H1 (cell line): ENCODE results near the gene PHLPP1. TPM values are rescaled to one million over a fixed set of nuclear protein-coding genes. Genes with fewer than 3 reads are reported as not detected.

Experiments used
- CTBP2 ChIP-seq: IDR thresholded peaks from 2 replicates; pipeline ENCODE4 v1.7.0; 2011; ENCODE audit warnings: borderline replicate concordance, mild to moderate bottlenecking, moderate library complexity, mixed read lengths, low read length; ENCODE audit not compliant: insufficient read depth, insufficient read length
- EP300 ChIP-seq, 2 experiments: IDR thresholded peaks; 1 replicate in 1 of 2; 2 replicates in 1 of 2; pipeline ENCODE4 v1.6.1; 2011 to 2012; ENCODE audit warnings: low read depth in 2 of 2, low read length in 2 of 2, mild to moderate bottlenecking in 2 of 2, borderline replicate concordance in 1 of 2, inconsistent platforms in 1 of 2, moderate library complexity in 1 of 2
- JUND ChIP-seq: IDR thresholded peaks from 2 replicates; pipeline ENCODE4 v1.6.1; 2011; ENCODE audit warnings: mild to moderate bottlenecking, improper control_type of control experiment, low read length
- SP4 ChIP-seq: IDR thresholded peaks from 2 replicates; pipeline ENCODE4 v1.6.1; 2012; ENCODE audit warnings: low read length, inconsistent platforms
- ZNF274 ChIP-seq: IDR thresholded peaks from 2 replicates; pipeline ENCODE4 v1.7.0; 2012; ENCODE audit warnings: low read length, borderline replicate concordance; ENCODE audit errors: extremely low read depth
- polyA plus RNA-seq, 7 experiments: library from polyadenylated mRNA; depleted of rRNA in 3 of 7; stranded (reverse) in 5 of 7; unstranded in 2 of 7; fragments of >200 nt in 5 of 7; fragments of 200-250 nt in 2 of 7; gene quantifications; 1 replicate in 5 of 7; 2 replicates in 1 of 7; 4 replicates in 1 of 7; pipeline versions ENCODE4 v1.2.1 to v1.2.3, GENCODE V29; 2011 to 2013; ENCODE audit warnings: missing spikeins in 2 of 7, mixed read lengths in 2 of 7
- total RNA-seq: library from RNA; stranded (reverse); fragmentation: NEBNext Ultra II Directional; extraction: Animal tissue kit (Norgen Biotek cat#: 25700); gene quantifications from 2 replicates; pipeline ENCODE4 v1.2.1, GENCODE V29; 2021
- TF ChIP-seq, protein P1 (sequence below): IDR thresholded peaks from 2 replicates; pipeline ENCODE4 v1.6.1; 2012; ENCODE audit warnings: low read length, inconsistent platforms

PHLPP1 gene
- total and polyA plus RNA-seq, 2 of the 8 experiments (the other 6 are each of a cell fraction or from before 2014, with no cell fraction given) = 28.0 to 66.3 TPM

- TF ChIP-seq SP4 = no peak
- TF ChIP-seq JUND = no peak
- TF ChIP-seq, protein P1, sequence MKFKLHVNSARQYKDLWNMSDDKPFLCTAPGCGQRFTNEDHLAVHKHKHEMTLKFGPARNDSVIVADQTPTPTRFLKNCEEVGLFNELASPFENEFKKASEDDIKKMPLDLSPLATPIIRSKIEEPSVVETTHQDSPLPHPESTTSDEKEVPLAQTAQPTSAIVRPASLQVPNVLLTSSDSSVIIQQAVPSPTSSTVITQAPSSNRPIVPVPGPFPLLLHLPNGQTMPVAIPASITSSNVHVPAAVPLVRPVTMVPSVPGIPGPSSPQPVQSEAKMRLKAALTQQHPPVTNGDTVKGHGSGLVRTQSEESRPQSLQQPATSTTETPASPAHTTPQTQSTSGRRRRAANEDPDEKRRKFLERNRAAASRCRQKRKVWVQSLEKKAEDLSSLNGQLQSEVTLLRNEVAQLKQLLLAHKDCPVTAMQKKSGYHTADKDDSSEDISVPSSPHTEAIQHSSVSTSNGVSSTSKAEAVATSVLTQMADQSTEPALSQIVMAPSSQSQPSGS = no peak
- TF ChIP-seq EP300 (IDR thresholded peaks at IDR 0.05; ENCODE audit: borderline replicate concordance in 1 of 2, low read depth in 2 of 2, low read length in 2 of 2) = no peak
- TF ChIP-seq ZNF274 = no peak
- no peak for TF ChIP-seq CTBP2
Observed at GRCh38 chr18:62672600-62672999, 42.7 kb upstream of the PHLPP1 start (continued).
